Neuronal stem cell (in vitro differentiated cells): Measurements from ENCODE around the gene MAD1L1.
A peak's percentile ranks its signal among the peaks of the same experiment; 100 is the strongest.

ENCODE experiments used
- DNase-seq: peaks from one replicate; pipeline ENCODE4 v3.0.0-alpha.2; 2013; ENCODE audit warnings: low spot score
- H2AFZ ChIP-seq: one replicate; pipeline ENCODE4 v1.6.1; 2013; ENCODE audit warnings: mild to moderate bottlenecking, low read length, inconsistent platforms
- H2AK5ac ChIP-seq: 2 replicates; pipeline ENCODE4 v1.6.1; 2013; ENCODE audit warnings: low read depth, mild to moderate bottlenecking, inconsistent platforms, low read length, moderate library complexity, mixed read lengths
- H2BK120ac ChIP-seq: 2 replicates; pipeline ENCODE4 v1.6.1; 2013; ENCODE audit warnings: low read depth, mild to moderate bottlenecking, inconsistent platforms, low read length, moderate library complexity, mixed read lengths
- H2BK12ac ChIP-seq: one replicate; pipeline ENCODE4 v1.6.1; 2013; ENCODE audit warnings: low read length, inconsistent platforms
- H2BK15ac ChIP-seq: 2 replicates; pipeline ENCODE4 v1.6.1; 2013; ENCODE audit warnings: mild to moderate bottlenecking, low read length, inconsistent platforms, mixed read lengths
- H2BK5ac ChIP-seq: one replicate; pipeline ENCODE4 v1.6.1; 2013; ENCODE audit warnings: inconsistent platforms, mild to moderate bottlenecking, low read length, moderate library complexity
- H3K14ac ChIP-seq: one replicate; pipeline ENCODE4 v1.6.1; 2013; ENCODE audit warnings: low read length, inconsistent platforms
- H3K18ac ChIP-seq: 2 replicates; pipeline ENCODE4 v1.6.1; 2013; ENCODE audit warnings: low read length, inconsistent platforms
- H3K23ac ChIP-seq: 2 replicates; pipeline ENCODE4 v1.6.1; 2013; ENCODE audit warnings: low read depth, mild to moderate bottlenecking, mixed read lengths, low read length, inconsistent platforms; ENCODE audit not compliant: poor library complexity
- H3K27ac ChIP-seq: replicated peaks from 3 replicates; pipeline ENCODE4 v1.5.1; 2013; ENCODE audit warnings: low read length, inconsistent platforms
- H3K27me3 ChIP-seq, 3 experiments: 2 replicates each; pipeline ENCODE4 v1.6.1; 2013; ENCODE audit warnings: low read length in 3 of 3, mild to moderate bottlenecking in 2 of 3, inconsistent platforms in 1 of 3, low read depth in 1 of 3, mixed read lengths in 1 of 3, moderate library complexity in 1 of 3; ENCODE audit not compliant: control insufficient read depth in 3 of 3, insufficient read depth in 3 of 3
- H3K36me3 ChIP-seq, 2 donors: replicated peaks in 1 of 2; 2 replicates each; pipeline ENCODE4 v1.6.1; 2013; ENCODE audit warnings: low read length in 2 of 2; ENCODE audit not compliant: control insufficient read depth in 2 of 2, insufficient read depth in 2 of 2
- H3K4ac ChIP-seq: 2 replicates; pipeline ENCODE4 v1.6.1; 2013; ENCODE audit warnings: inconsistent platforms, mild to moderate bottlenecking, low read length, moderate library complexity
- H3K4me1 ChIP-seq, 2 donors: 1 replicate in 1 of 2; 2 replicates in 1 of 2; pipeline ENCODE4 v1.6.1; 2013; ENCODE audit warnings: low read length in 2 of 2, low read depth in 1 of 2; ENCODE audit not compliant: control insufficient read depth in 2 of 2, insufficient read depth in 1 of 2
- H3K4me2 ChIP-seq: one replicate; pipeline ENCODE4 v1.6.1; 2013; ENCODE audit warnings: mild to moderate bottlenecking, low read length, inconsistent platforms; ENCODE audit not compliant: insufficient read depth, poor library complexity, severe bottlenecking
- H3K4me3 ChIP-seq, 2 donors: 2 replicates each; pipeline ENCODE4 v1.5.1; 2013; ENCODE audit warnings: low read length in 2 of 2, mild to moderate bottlenecking in 2 of 2, inconsistent platforms in 1 of 2, moderate library complexity in 1 of 2
- H3K79me1 ChIP-seq: one replicate; pipeline ENCODE4 v1.6.1; 2013; ENCODE audit warnings: low read depth, mild to moderate bottlenecking, inconsistent platforms, low read length, moderate library complexity
- H3K9ac ChIP-seq: one replicate; pipeline ENCODE4 v1.6.1; 2013; ENCODE audit warnings: mild to moderate bottlenecking, low read depth, low read length, inconsistent platforms; ENCODE audit not compliant: poor library complexity
- H3K9me3 ChIP-seq, 2 donors: replicated peaks in 1 of 2; 2 replicates each; pipeline versions ENCODE3 to v1.6.1; 2013; ENCODE audit warnings: low read length in 2 of 2, mild to moderate bottlenecking in 2 of 2, inconsistent platforms in 1 of 2, low read depth in 1 of 2, mixed read lengths in 1 of 2, moderate library complexity in 1 of 2; ENCODE audit not compliant: control insufficient read depth in 2 of 2, insufficient read depth in 1 of 2
- H4K8ac ChIP-seq: one replicate; pipeline ENCODE4 v1.6.1; 2013; ENCODE audit warnings: low read depth, mild to moderate bottlenecking, inconsistent platforms, low read length, moderate library complexity
- H4K91ac ChIP-seq: one replicate; pipeline ENCODE4 v1.6.1; 2013; ENCODE audit warnings: low read length, low read depth, mild to moderate bottlenecking, inconsistent platforms; ENCODE audit not compliant: poor library complexity
- WGBS, 2 donors: extraction: QIAGEN DNeasy Blood & Tissue Kit; methylation state at CpG; one replicate each; pipeline ENCODE4 v1.1.7; 2013; ENCODE audit warnings: missing lambda C conversion rate in 2 of 2, mixed read lengths in 1 of 2; ENCODE audit not compliant: insufficient read length in 2 of 2, insufficient replicate concordance in 1 of 2; ENCODE audit errors: extremely low coverage in 2 of 2; 5-methylcytosine and 5-hydroxymethylcytosine counted together

The MAD1L1 gene

DNA sequence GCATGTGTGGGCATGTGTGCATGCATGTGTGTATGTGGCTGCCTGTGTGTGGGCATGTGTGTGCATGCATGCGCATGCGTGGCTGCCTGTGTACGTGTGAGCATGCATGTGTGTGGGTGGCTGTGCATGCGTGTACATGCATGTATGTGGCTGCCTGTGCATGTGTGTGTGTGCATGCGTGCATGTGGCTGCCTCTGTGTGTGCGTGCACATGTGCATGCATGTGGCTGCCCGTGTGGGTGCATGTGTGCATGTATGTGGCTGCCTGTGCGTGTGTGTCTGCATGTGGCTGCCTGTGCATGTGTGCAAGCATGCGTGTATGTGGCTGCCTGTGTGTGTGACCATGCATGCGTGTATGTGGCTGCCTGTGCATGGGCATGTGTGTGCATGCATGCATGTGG, 345.5 kb downstream of the MAD1L1 start:
- no CpG with 5 or more reads among the region's 10 CpGs for WGBS, 2 donors

DNA sequence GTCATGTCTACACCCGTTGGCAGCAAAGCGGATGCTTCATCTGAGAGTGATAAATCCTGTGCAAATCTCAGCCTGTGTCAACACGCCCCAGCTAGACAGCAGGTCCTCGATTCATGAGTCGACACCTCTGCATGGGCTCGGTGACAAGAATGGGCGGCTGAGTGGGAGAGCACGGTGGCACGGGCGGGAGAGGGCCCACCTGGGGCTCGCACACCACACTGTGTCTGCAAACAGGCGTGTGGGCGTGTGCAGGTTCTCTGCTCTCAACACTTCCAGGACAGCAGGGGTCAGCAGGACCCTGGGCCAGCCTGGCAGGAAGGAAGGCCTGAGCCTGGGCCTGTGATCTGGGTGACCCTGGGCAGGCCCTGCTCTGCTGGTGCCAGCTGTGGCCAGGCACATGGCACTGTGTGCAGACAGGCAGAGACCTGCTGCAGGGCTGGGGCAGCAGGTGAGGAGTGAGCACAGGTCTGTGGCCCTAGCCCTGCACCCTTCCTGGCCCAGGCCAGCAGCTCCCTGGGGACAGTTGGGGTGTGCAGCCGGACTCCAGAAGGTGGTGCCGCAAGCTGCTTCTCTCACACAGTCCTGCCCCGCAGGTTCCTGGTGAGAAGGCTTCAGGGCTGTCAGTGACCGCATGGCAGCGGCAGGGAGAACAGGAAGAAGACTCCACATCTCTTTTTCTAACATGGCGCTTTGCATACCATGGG, 346.2 kb downstream of the MAD1L1 start:
- Histone ChIP-seq H2BK12ac (no peak overlapping the region), H3K4me1 (peaks cover 0 to 8% of the 10 kb centered on the region in 2 donors), H2BK15ac (no peak overlapping the region), H4K8ac (no peak overlapping the region), H3K4ac (no peak overlapping the region), H3K27me3 (peaks cover 0 to 7% (median 0%) of the 10 kb centered on the region in 3 experiments), H3K27ac (no peak overlapping the region), H3K79me1 (peaks cover 17% of the 10 kb centered on the region), H3K9ac (no peak overlapping the region), H3K36me3 (peaks cover 18 to 20% of the 10 kb centered on the region in 2 donors), H2AFZ (no peak overlapping the region), H3K18ac (peak overlapping the region; percentile 6), H4K91ac (no peak overlapping the region), H3K14ac (peak overlapping the region; percentile 100), H3K4me2 (no peak overlapping the region), H3K9me3 (peaks cover 3 to 18% of the 10 kb centered on the region in 2 donors), H3K23ac (peak overlapping the region; percentile 96), H2AK5ac (no peak overlapping the region), H3K4me3 (no peak overlapping the region), H2BK5ac (no peak overlapping the region), H2BK120ac (no peak overlapping the region)
- WGBS, 2 donors = no CpG with 5 or more reads among the region's 19 CpGs
- DNase-seq = no peak

More for the DNA sequence above, 345.5 kb downstream of the MAD1L1 start:
- Histone ChIP-seq H3K9ac (peak overlapping the region; percentile 75), H3K4me1 (peaks cover 0 to 8% of the 10 kb centered on the region in 2 donors), H2AK5ac (no peak overlapping the region), H3K27ac (no peak overlapping the region), H4K91ac (no peak overlapping the region), H3K36me3 (peaks cover 18 to 20% of the 10 kb centered on the region in 2 donors), H4K8ac (peak overlapping the region; percentile 92), H3K9me3 (peaks cover 3 to 18% of the 10 kb centered on the region in 2 donors), H2BK12ac (peak overlapping the region; percentile 82), H2AFZ (no peak overlapping the region), H3K18ac (peak overlapping the region; percentile 15), H3K14ac (peak overlapping the region; percentile 100), H2BK15ac (no peak overlapping the region), H3K4ac (no peak overlapping the region), H3K79me1 (peaks cover 17% of the 10 kb centered on the region), H3K4me3 (peak overlapping the region in 1 of 2 donors; percentile 61), H3K27me3 (peaks cover 0 to 7% (median 0%) of the 10 kb centered on the region in 3 experiments), H3K4me2 (no peak overlapping the region), H2BK120ac (no peak overlapping the region), H3K23ac (peak overlapping the region; percentile 96), H2BK5ac (no peak overlapping the region)
- DNase-seq = no peak

DNA sequence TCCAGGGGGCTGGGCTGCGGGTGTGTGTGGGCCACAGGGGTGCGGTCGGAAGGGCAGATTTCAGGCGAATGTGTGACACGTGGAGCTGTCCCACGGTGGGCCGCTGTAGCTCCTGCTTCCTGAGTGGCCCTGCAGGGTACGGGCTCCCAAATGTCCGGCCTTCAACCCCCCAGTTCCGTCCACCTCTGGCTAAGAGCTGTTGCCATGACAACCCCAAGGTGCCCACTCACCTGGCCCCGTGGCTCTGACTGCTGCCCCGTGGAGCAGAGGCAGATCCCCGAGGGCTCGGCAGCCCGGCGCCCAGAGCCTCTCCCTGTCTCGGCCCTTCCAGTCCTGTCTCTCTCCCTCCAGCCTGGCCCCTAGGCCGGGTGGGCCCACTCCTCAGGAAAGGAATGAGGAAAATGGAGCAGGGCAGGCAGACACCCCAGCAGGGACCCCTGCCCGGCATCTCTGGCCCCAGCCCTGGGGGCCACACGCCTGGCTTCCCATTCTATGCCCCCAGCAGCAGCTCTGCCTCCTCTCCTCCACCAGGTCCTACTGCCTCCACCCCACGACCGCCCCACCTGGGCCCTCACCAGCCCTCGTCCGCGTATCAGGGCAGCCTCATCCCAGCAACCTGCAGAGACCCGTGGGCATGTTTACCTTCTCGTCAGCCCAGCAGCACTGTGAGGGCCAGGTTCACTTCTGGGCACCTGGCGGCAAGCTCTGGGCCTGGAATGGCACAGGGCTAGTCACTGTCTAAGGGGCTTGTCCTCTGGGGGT, 347.1 kb downstream of the MAD1L1 start:
- peak overlapping the region; percentile 79 for H2AK5ac ChIP-seq
- no peak overlapping the region for H2BK12ac ChIP-seq
- peaks cover 0 to 7% (median 0%) of the 10 kb centered on the region in 3 experiments for H3K27me3 ChIP-seq
- H2AFZ ChIP-seq = no peak overlapping the region
- no peak overlapping the region for H3K27ac ChIP-seq
- peak overlapping the region; percentile 31 for H2BK120ac ChIP-seq
- H3K79me1 ChIP-seq = peaks cover 17% of the 10 kb centered on the region
- no peak overlapping the region for H3K4me3 ChIP-seq
- no peak overlapping the region for H3K9ac ChIP-seq
- WGBS, 2 donors = no CpG with 5 or more reads among the region's 28 CpGs
- H2BK5ac ChIP-seq = no peak overlapping the region
- H3K4ac ChIP-seq = no peak overlapping the region
- H3K4me2 ChIP-seq = no peak overlapping the region
- no peak overlapping the region for H4K8ac ChIP-seq
- no peak overlapping the region for H4K91ac ChIP-seq
- peak overlapping the region; percentile 56 for H3K14ac ChIP-seq
- H2BK15ac ChIP-seq = no peak overlapping the region
- DNase-seq = no peak
- H3K23ac ChIP-seq = no peak overlapping the region
- peaks cover 3 to 18% of the 10 kb centered on the region in 2 donors for H3K9me3 ChIP-seq
- H3K18ac ChIP-seq = peak overlapping the region; percentile 44
- peaks cover 0 to 8% of the 10 kb centered on the region in 2 donors for H3K4me1 ChIP-seq
- peaks cover 18 to 20% of the 10 kb centered on the region in 2 donors for H3K36me3 ChIP-seq
